ENCODE measurements around the gene NR1H2.
"Not testable (repeated sequence)": the region's sequence is repeated elsewhere in the genome, so short reads cannot be mapped to it uniquely, and the experiment has no call there.

Gene NR1H2

GRCh38 chr19:50333235-50333736, 43.0 kb upstream of the NR1H2 start:
- ChIA-PET CTCF (interaction anchor here (1.1 to 4.8 kb wide), 6 partner anchors 8 to 204 kb away, joined by 3 to 16 read pairs (median 5); no protein-coding TSS in a partner anchor), POLR2A (interaction anchor here (0.6 to 1.4 kb wide), 2 partner anchors 9 to 1938 kb away, joined by 3 to 17 read pairs; no protein-coding TSS in a partner anchor)
- DNase-seq (ENCODE audit: extremely low spot score) = peak; percentile 83
- no peak for TF ChIP-seq CTCF (IDR thresholded peaks at IDR 0.05; ENCODE audit: control extremely low read depth, extremely low read depth, low read depth, missing control alignments)

GRCh38 chr19:50333737-50334617, 42.3 kb upstream of the NR1H2 start:
- ChIA-PET POLR2A (interaction anchor here (0.6 to 1.4 kb wide), 2 partner anchors 8 to 1939 kb away, joined by 3 to 17 read pairs; no protein-coding TSS in a partner anchor), CTCF (interaction anchor here (1.1 to 4.8 kb wide), 5 partner anchors 10 to 203 kb away, joined by 3 to 16 read pairs (median 5); no protein-coding TSS in a partner anchor)
- peak; percentile 91 for DNase-seq (ENCODE audit: extremely low spot score)
- no peak for TF ChIP-seq CTCF (IDR thresholded peaks at IDR 0.05; ENCODE audit: control extremely low read depth, extremely low read depth, low read depth, missing control alignments)

- POLR2A ChIA-PET = no interaction called here
- TF ChIP-seq CTCF (IDR thresholded peaks at IDR 0.05; ENCODE audit: control extremely low read depth, extremely low read depth, low read depth, missing control alignments) = no peak
- CTCF ChIA-PET = interaction anchor here (1.1 to 4.8 kb wide), 3 partner anchors 9 to 23 kb away, joined by 3 to 16 read pairs (median 6); no protein-coding TSS in a partner anchor
- no peak for DNase-seq (ENCODE audit: extremely low spot score)
Measured at GRCh38 chr19:50334741-50335421, 41.4 kb upstream of the NR1H2 start.

- POLR2A ChIA-PET; DNase-seq (ENCODE audit: extremely low spot score): not testable (repeated sequence)
- CTCF ChIA-PET = interaction anchor here (4.8 kb wide), 1 partner anchor 20 kb away, joined by 16 read pairs; no protein-coding TSS in a partner anchor
Measured at GRCh38 chr19:50337031-50337430, 39.2 kb upstream of the NR1H2 start.

- POLR2A ChIA-PET = interaction anchor here (1.1 to 1.7 kb wide), 2 partner anchors 11 to 24 kb away, joined by 3 to 6 read pairs; partner anchors contain the start of gene KCNC3
- CTCF ChIA-PET = interaction anchor here (1.4 to 3.8 kb wide), 6 partner anchors 7 to 120 kb away, joined by 3 to 25 read pairs (median 6); partner anchors contain the start of gene KCNC3
- no peak for TF ChIP-seq CTCF (IDR thresholded peaks at IDR 0.05; ENCODE audit: control extremely low read depth, extremely low read depth, low read depth, missing control alignments)
Measured at GRCh38 chr19:50340331-50340730, 35.9 kb upstream of the NR1H2 start.

GRCh38 chr19:50341091-50341564, 35.1 kb upstream of the NR1H2 start:
- POLR2A ChIA-PET = interaction anchor here (0.7 to 2.8 kb wide), 4 partner anchors 8 to 25 kb away, joined by 3 to 17 read pairs (median 4); partner anchors contain the start of gene KCNC3
- CTCF ChIA-PET = interaction anchor here (0.8 to 3.8 kb wide), 7 partner anchors 8 to 119 kb away, joined by 3 to 25 read pairs (median 4); partner anchors contain the start of gene KCNC3
- DNase-seq (ENCODE audit: extremely low spot score) = peak; percentile 58
- TF ChIP-seq CTCF (IDR thresholded peaks at IDR 0.05; ENCODE audit: control extremely low read depth, extremely low read depth, low read depth, missing control alignments) = no peak

More at GRCh38 chr19:50340331-50340730, 35.9 kb upstream of the NR1H2 start:
- no peak for DNase-seq (ENCODE audit: extremely low spot score)
